Dedifferentiated amniotic fluid mesenchymal stem cell (primary cell): Measurements from ENCODE around the gene ARMH4.

Source experiments
- DNase-seq: peaks from one replicate; pipeline ENCODE4 v3.0.0-alpha.2; 2016; ENCODE audit errors: extremely low spot score

Gene ARMH4

GRCh38 chr14:58100735-58101368 is 51.2 kb downstream of the ARMH4 start:
- DNase-seq = no peak

DNA sequence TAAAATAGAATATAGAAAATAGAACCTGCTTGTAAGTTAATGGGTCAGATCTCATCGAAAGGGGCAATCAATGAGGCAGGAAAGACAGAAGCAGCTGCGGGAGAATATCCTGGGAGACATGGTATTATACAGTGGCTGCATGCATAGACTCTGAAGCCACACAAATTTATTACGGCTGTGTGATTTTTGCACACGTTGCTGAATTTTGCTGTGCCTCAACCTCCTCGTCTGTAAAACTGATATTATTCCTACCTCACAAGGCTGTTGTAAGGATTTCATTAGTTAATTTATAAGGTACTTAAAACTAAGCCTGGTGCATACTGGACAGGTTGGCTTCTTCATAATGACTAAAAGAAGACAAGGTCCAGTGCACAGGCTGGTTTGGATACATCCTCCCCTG is 52.3 kb downstream of the ARMH4 start:
- no peak for DNase-seq

- no peak for DNase-seq
Observed at GRCh38 chr14:58098507-58098906, 53.5 kb downstream of the ARMH4 start.

DNA sequence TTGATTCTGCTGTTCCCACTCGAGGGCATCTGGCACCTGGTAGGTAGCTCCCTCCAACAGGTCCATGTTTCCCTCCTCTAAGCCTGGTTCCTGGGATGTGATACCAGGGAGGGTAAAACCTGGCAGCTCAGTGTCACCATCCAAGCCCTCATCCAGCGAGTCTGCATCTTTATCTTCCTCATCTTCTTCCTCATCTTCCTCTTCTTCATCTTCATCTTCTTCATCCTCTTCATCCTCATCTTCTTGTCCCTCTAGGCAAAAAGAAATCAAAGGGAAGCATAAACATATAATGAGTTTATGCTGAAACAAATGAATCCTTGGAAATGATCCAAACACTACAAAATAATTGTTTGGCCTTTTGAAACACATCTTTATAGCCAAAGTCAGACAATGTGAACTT is 55.3 kb downstream of the ARMH4 start:
- no peak for DNase-seq

- DNase-seq = no peak
Observed at GRCh38 chr14:58091883-58092630, 60.0 kb downstream of the ARMH4 start.

DNA sequence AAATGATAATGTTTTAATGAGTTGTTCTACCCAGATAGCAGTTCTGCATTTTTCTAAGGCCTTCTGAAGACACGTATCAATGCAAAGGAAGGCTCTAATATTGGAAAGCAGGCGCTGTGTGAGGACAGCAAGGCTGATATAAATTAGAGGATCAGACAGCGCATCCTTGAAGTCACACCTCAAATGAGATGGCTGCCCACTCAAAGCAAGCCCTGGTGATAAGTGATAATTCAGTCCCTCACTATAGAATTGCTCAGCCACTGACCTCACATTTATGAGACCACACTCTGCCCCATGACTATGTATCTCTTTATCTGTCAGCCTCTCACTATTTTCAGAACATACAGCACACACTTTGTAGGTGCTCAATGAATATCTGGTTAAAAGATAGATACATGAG is 62.4 kb downstream of the ARMH4 start:
- no peak for DNase-seq

GRCh38 chr14:58088961-58089360 is 63.1 kb downstream of the ARMH4 start:
- DNase-seq = no peak

- DNase-seq = no peak
Observed at GRCh38 chr14:58085877-58086276, 66.1 kb downstream of the ARMH4 start.

GRCh38 chr14:58082491-58083098 is 69.4 kb downstream of the ARMH4 start:
- DNase-seq = peak; percentile 89

GRCh38 chr14:58082011-58082410 is 70.0 kb downstream of the ARMH4 start:
- no peak for DNase-seq

DNA sequence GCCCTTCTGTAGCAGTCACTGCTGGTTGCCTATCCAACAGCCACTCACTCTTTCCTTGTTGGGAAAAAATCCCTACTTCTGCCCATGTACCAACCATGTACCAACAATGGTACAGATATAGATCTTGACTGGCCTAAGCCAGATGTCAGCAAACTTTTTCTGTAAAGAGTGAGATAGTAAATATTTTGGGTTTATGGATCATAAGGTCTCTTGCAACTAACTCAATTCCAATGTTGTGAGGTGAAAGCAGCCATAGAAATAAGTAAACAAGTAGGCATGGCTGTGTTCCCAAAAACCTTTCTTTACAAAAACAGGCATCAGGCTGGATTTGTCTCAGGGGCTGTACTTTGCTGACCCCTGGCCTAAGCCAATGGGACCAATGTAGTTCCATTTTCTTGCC is 73.5 kb downstream of the ARMH4 start:
- DNase-seq = peak; percentile 18

DNA sequence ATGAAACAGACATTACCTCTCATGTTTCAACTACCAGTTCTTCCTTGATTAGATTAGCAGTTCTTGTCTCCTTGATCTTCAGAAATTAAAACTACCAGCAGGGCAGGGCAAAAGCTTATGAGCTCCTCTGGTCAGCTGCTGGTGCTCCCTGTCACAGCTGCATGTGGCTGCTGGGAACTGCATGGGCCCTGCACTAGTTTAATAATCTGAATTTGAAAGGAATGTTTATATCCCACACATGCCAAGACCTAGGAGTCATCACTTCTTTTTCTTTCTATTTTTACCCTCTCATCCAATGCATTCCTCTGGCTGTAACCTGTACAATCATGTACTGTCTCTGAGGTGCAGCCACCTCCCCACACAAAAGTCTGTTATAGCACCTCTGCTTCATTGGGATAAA is 73.9 kb downstream of the ARMH4 start:
- peak; percentile 55 for DNase-seq

GRCh38 chr14:58077621-58078020 is 74.4 kb downstream of the ARMH4 start:
- no peak for DNase-seq

GRCh38 chr14:58073516-58073915 is 78.5 kb downstream of the ARMH4 start:
- no peak for DNase-seq

- peak; percentile 47 for DNase-seq
Observed at GRCh38 chr14:58072288-58073071, 79.5 kb downstream of the ARMH4 start.

GRCh38 chr14:58071341-58071740 is 80.7 kb downstream of the ARMH4 start:
- no peak for DNase-seq

DNA sequence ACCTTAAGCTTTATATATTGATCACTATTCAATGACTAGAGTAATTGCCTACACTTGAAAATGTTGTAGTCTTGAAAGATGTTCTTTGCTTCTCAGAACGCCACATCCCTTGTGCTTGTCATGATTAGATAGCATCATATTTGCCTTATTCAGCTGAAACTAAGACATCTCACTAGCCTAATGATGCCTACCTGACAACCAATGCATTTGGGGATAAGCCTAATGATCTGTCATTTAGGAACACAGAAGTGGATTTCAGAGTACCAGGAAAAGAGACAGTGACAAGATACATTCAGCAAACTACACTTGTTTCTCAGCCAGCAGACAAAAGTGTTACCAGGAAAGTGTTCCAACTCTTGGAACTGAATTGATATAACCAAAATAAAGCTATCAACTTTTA is 83.7 kb downstream of the ARMH4 start:
- DNase-seq = no peak

DNA sequence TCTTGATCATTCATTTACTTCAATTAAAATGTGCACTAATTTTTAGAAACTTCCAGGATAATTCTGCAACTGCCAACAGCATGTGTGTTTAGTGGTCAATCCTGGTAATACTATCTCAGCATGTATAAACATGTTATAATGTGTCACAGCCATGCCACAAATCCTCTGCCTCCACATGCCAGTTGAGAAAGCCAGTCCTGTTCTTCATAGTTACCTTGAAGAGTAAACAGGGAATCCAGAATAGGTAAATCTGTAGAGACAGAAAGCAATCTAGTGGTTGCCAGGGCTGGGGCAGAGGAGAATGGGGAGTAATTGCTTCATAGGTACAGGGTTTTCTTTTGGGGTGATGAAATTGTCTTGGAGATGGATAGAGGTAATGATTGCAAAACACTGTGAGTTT is 85.9 kb downstream of the ARMH4 start:
- no peak for DNase-seq

DNA sequence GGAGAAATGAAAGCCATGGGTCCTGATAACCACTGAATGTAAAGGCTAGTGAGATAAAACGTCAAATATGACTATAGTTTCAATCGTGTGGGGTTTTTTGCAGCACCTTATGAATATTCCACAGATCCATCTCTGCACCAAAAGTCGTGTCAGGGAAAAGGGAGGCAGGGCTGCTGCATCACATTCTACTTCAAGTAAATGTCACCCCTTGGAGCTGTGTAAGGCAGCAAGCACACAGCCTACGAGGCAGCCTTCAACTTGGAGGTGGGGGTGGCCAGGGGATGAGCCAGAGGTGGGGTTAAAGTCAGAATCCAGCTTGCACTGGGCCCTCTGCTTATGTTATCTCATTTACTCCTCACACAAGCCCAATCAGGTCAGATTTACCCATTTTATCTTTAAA is 90.4 kb downstream of the ARMH4 start:
- DNase-seq = no peak

- no peak for DNase-seq
Observed at GRCh38 chr14:58060898-58061297, 91.1 kb downstream of the ARMH4 start.

DNA sequence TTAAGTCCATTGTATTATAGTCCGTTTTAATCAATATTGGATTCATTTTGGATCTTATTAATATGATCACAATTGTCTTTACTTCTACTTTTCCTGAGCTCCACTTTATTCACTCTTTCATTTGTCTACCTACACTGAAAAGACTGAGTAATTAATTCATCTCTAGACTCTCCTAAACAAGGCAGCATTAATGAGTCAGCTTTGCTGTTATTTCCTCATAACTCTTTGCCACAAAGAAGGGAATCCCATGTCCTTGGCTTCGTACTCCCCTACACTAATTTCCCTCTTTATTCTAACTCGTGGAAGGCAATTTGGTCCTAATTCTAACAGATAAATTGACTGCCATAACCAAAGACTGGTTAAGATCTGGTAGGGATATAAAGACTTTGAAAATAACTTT is 91.9 kb downstream of the ARMH4 start:
- DNase-seq = no peak

GRCh38 chr14:58059126-58059525 is 92.9 kb downstream of the ARMH4 start:
- DNase-seq = no peak
